Embryonic facial prominence (tissue), 1 donor: ENCODE measurements around the gene OR10G3.

Source experiments
- DNase-seq: peaks from one replicate; pipeline ENCODE4 v3.0.0-alpha.2; 2016; ENCODE audit errors: extremely low spot score

The OR10G3 gene

DNA sequence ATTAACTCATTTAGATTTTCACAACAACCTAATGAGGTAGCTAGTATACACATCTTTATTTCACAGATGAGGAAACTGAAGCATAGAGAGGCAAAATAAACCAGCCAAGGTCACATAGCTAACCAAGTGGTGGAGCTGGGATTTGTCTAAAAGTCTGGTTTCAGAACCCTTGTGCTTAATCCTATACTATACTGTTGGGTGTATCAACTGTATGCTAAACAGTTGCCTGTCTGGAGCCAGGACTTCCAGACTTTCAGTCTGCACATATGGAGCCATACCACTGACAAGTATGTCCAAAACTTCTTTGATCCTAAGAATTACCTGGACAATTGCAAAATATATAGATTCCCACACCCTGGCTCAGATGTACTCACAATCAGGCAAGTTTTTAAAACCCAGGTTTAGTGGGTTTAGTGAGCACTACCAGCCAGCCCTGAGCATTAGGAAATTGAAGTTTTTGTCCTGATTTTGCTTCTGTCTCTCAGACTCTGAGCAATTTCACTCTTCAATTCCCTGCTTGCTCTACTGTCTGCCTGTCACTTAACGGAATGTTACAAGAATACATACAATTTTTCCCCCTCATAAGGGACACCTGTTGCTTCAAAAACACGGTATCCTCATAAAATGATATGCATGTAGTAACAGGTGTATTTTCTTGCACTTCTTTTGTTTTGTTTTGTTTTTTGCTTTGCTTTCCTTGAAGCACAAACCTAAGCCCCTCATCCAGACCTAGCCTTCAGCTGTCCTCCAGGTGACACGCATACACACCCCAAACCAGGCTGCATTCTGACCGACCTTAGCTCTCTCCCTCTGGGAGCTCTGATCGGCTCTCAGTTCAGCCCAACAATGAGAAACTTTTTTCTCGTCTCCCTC is 44.1 kb downstream of the OR10G3 start:
- DNase-seq, result no peak

DNA sequence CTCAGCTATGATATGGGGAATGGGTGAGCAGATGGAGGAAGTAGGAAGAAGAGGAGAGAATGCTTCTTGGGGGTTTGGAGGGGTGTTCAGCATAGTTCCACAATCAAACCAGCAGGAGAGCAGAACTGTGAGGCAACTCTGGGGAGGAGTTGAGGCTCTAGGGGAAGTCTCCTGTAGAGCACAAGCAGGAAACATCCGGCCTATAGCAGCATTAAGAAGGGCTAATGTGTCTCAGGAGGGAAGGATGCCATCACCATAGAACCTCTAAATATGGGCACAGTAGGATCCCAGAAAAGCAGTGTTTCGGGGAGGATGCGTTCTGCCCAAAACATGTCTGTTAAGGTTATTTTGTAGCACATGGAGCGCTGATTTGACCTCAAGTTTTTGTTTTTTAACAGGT is 45.3 kb downstream of the OR10G3 start:
- DNase-seq, result no peak

DNA sequence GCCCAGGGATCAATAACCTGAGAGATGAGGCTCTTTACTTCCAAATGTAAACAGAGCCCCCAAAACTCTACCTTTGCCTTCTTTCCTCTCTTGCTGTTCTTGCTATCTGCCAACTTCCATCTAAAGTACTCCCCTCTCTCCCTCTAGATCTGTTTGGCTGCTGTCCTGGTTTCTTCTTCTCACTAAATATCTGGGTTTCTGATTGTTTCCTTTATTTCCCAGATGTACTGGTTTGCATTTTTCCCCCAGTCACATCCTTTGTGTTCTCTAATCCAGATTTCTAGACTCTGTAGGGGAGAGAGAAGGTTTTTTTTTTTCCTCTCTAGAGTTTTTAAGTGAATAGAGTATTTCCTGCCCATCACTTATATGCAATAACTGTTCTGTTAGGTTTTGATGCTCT is 46.6 kb downstream of the OR10G3 start:
- no peak for DNase-seq

DNA sequence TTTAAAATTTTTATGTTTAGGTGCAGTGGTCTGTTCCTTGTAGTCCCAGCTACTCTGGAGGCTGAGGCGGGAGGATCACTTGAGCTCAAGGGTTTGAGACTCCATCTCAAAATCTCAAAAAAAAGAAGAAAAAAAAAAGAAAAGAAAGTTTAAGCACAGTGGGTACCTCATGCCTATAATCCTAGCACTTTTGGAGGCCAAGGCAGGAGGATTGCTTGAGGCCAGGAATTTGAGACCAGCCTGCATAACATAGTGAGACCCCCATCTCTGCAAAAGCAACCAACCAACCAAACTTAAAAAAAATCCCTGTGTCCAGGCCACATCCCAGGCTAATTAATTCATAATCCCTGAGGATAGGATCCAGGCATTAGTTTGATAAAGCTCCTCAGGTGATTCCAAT is 50.4 kb downstream of the OR10G3 start:
- no peak for DNase-seq

DNA sequence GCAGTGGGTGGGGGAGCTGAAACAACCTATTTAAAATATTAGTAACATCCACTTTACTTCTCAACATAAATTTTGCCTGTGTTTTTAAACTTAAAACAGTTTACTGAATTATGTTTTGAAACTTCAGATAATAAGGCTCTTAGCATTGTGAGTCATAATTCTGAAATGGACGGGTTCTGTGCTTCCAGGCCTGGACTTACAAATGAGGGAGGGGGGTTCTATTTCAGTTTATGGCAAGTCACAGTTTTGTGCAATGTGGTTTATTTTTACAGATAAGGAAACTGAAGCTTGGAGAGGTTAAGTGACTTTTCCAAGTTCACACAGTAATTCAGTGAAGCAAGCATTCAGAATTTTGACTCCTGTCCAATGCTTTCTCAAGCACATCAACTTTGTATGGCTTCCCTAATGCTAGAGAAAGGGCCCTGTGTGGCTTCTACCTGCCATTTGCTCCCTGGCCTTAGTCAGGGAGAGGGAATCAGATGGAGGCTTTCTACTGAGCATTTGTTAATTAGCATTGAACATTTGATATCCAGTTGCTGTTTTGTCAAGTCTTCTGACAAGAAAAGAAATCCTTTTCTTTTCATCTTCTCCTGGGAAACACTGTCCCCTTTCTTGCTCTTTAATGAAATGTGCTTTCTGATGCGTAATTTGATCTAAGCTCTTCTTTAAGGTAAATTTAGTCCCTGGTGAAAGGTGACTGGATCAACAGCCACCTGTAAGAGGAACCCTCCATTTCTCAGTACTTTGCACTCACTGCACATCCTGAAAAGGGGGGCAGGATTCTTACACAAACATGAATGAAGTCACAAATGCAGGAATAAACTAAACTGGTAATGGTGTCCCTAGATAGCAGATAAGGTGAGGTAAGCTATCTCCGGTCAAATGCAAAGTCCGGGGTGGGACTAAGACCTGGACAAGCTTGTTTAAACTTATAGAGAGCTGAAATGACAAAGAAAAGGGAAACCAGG is 51.2 kb downstream of the OR10G3 start:
- no peak for DNase-seq

DNA sequence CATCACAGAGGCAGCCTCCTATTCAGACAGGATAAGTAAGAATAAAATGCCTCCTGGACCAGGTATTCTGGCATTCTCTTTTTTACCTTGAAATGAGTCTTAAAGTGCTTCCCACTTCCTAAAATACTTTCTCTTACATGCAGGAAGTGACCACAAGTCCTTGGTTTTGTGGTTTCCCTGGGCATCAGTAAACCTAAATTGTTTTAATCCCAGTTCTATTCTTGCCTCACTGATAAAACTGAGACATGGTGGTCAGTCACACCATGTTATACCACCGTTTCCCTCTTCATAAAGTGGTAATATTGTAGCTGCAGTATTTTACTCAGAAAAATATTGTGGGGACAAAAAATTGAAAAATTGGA is 52.6 kb downstream of the OR10G3 start:
- DNase-seq, result no peak

DNA sequence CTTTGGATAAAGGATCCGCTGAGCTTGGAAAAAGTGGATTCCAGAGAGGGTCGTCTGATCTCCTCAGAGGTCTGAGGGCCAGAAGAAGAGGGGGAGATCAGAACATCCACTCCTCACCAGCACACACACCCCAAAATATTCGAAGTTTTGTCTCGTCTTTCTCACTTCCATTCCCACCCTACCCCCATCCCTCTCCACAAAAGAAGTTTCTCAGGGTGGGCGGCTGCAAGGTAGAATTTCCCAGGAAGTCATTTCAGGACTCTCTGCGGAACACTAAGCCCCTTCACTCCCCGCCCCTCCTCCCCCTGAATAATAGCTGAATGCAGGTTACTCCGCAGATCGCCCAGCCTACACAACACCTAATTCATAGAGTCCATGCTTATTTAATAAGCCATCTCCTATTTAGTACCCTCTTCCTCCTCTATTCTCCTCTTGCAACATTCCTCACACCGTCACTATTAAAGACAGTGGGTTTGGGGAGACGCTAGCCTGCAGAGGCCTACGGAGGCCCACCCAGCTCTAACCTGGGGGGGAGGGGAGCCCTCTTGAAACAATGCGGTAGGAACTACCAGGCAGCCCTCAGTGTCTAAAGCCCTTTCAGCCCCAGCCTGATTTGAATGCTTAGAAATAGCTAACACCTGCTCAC is 53.1 kb downstream of the OR10G3 start:
- no peak for DNase-seq

DNA sequence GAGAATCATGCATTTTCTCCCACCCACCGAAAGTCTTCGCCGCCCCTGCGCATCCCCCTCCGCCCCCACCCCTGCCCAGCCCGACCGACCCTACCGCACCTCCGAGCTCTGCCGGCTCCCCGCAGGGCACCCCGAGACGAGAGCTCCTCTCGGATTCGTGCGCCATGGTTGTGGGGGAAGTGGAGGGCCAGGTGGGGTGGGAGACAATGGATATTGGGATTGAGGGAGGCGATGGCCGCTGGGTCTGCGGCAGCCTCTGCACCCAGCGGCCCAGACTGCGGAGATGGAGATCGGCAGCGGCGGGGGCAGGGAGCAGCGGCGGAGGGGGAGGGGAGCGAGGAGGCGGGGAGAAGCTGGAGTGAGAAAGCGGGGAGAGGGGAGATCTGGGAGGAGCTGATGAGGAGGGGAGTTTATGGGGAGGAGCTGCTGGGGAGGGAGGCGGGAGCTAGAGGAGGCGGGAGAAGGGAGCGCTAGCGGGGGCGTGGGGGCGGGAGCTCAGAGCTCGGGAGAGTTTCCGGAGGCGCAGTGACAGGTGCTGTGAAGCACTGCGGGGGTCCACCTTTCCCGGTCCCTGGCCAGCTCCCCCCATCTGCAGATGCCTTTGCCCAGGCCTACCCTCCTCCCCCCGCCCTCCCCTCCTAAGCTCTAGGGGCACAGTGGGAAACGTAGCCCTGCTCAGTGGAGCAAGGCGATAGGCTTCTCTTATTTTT is 53.8 kb downstream of the OR10G3 start, which contains the start of gene SALL2:
TSS of gene SALL2 (minus strand) at position 385 of the 710 bp plus-strand sequence. CDS start at position 166, 219 bp downstream.
- DNase-seq, result peak; percentile 93

DNA sequence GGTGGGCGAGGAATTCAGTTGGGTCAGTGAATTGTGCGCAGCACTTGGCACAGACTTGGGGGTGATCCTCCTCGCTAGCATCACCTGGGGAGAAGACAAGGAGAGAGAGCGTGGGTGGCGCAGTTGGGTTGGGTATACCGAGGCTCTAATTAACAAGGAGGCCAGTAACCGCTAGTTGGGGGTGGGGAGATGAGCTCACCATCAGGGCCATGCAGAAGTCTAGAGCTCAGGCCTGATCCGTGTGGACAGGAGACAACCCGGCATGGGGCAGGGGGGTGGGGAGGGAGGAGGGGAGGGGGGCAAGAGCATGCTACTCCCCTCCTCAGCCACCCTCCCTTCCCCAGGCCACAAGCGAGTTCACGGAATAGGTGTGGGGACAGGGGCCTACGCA is 54.3 kb downstream of the OR10G3 start:
- DNase-seq, result no peak

DNA sequence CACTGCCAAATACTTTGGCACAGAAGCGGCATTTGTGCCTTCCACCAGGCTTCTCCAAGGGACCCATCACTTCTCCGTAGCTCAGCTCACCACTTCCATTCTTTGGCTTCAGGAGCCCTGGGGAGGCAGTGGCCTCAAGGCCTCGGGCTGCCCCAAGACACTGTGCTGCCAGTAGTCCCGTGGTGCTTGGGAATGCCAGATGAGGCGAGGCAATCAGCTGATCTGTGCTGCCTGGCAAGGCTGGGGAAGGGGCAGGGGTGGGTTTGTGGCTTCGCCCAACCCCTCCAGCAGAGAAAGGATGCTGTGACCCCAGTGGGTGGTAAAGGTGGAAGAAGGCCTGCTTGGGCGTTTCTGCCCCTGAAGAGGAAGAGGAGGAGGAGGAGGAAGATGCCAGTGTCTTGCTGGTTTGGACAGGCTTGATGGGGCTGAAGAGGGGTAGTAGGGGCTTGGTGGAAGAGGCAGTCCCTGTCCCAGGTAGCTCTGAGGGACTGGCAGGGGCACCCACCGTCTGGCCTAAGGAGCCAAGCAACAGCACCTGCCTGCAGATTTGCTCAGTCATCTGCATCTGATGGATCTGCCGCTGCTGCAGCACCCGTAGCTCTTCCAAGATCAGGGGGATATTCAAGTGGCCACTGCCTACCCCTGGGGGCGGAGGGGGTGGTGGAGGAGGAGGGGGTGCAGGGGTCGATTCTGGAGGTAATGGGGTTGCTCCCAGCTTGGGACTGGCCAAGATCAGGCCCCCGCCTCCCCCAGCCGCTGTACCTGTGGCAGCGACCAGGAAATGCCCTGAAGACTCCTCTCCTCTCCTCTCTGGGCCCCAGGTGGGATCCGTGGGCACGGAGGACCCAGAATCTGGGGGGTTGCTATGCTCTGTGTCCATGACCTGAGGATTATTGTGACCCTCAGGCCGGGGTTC is 55.0 kb downstream of the OR10G3 start:
- DNase-seq, result no peak

DNA sequence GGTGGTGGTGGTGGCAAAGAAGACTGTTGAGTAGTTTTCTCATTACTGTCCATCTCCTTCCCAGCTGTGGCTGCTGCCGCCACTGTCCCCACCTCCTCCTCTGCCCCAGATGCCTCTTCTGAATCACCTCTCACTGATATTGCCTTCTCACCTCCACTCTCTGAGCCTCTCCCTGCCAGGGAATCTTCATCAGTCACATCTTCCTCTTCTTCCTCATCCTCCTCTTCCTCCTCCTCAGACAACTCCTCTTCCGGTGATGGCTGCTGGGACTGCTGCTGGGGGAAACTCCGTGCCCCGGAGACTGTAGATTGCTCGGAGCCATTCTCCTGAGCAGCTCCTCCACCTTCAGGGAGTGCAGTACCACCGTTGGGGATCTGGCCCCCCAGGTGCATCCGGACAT is 56.7 kb downstream of the OR10G3 start:
- DNase-seq, result no peak

DNA sequence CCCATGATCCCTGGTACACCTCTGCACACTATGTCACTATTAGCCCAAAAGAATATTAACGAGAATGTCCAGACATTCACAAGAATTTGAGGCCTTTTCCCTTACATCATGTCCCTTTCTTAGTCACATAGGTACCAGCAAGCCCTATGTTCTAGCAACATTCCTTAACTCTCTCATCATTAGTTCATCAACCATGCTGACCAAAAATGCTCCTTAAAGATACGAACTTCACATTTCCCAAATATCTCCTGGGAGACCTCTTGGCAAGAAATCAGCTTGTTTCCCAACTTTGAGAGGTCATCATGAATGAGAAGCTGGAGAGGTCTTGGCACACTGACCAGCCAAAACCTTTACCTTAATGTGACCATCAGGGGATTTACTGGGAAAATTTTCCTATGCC is 58.4 kb downstream of the OR10G3 start:
- DNase-seq, result no peak

DNA sequence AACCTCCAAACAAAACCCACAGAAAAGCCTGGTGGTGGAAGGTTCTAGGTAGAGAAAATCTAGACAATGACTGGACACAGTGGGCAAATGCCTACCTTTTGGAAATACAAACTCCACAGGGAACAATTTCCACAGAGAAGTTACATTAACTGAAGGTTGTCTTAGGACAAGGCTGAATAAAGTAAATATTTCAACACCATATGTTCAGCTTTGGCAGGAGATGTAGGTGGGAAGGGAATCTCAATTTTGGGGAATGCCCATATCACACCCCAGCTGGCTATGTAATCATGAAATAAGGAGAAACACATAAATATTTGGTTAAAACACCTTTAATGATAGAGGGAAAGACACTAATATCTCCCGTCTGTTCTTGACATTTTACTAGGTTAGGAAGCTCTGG is 59.1 kb downstream of the OR10G3 start:
- DNase-seq, result no peak

DNA sequence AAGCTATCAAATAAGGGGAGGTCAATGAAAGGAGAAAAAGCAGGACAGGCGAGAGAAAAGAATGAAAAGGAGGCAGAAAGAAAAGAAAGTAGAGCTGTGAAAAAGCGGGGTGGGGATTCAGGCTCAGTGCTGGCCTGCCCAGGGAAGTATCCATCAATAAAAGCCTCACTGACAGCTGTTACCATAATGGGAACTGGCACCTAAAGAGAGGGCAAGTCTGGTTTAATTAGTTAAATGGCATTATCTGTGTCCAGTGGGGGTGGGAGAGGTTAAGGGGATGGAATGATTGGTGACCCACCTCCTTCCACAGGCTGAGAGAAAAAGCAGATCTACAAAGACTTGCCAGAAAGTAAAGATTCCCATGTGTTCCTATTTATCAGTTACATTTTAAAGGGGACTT is 61.2 kb downstream of the OR10G3 start:
- no peak for DNase-seq
